ENCODE measurements around the gene MAZ. TPM values are rescaled to one million over a fixed set of nuclear protein-coding genes. Genes with fewer than 3 reads are reported as not detected.
A peak's percentile ranks its signal among the peaks of the same experiment; 100 is the strongest.

The MAZ gene
- total RNA-seq, 2 donors from 2014 or later: 242 to 254 TPM

DNA sequence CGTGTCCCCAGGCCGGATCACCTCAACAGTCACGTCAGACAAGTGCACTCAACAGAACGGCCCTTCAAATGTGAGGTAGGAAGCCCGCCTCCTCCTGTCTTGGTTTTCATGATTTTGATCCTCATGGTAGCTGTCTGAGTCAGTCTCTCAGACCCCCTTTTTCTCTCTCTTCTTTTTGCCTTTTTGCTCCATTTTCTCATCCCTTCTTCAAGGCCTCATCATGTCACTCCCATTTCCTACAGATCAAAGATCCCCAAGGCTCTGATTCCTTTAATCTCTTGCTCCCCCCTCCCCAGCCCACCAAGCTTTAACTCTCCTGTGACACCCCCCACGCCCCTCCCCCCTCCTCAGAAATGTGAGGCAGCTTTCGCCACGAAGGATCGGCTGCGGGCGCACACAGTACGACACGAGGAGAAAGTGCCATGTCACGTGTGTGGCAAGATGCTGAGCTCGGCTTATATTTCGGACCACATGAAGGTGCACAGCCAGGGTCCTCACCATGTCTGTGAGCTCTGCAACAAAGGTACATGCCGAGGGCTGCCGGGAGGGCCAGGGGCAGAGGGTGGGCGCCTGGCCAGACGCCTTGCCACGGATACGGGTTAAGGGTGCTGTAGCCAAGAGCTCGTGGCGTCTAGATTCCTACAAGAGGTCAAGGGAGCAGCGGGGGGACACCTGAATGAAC is 2.0 kb downstream of the MAZ start:
- DNase-seq (no peak), ATAC-seq (no peak)
- H3K27ac Mint-ChIP-seq: peak overlapping the region; percentile 95
- H3K4me3 Mint-ChIP-seq: peak overlapping the region; percentile 95
- peaks cover 2% of the 10 kb centered on the region for H3K36me3 Mint-ChIP-seq (ENCODE audit: low read depth)
- H3K27me3 Mint-ChIP-seq: no peaks in the 10 kb centered on the region
- H3K9me3 ChIP-seq (ENCODE audit: control insufficient read depth, low read length, poor library complexity, severe bottlenecking): no peaks in the 10 kb centered on the region
- H3K4me1 Mint-ChIP-seq: peaks cover 54% of the 10 kb centered on the region

GRCh38 chr16:29809031-29809747 is 2.9 kb downstream of the MAZ start:
- Mint-ChIP-seq H3K4me1 (peaks cover 47% of the 10 kb centered on the region), H3K36me3 (ENCODE audit: low read depth) (peaks cover 2% of the 10 kb centered on the region), H3K4me3 (peak overlapping the region; percentile 95), H3K27me3 (no peaks in the 10 kb centered on the region), H3K27ac (peak overlapping the region; percentile 95)
- no peaks in the 10 kb centered on the region for H3K9me3 ChIP-seq (ENCODE audit: control insufficient read depth, low read length, poor library complexity, severe bottlenecking)
- no peak for DNase-seq
- no peak for ATAC-seq

DNA sequence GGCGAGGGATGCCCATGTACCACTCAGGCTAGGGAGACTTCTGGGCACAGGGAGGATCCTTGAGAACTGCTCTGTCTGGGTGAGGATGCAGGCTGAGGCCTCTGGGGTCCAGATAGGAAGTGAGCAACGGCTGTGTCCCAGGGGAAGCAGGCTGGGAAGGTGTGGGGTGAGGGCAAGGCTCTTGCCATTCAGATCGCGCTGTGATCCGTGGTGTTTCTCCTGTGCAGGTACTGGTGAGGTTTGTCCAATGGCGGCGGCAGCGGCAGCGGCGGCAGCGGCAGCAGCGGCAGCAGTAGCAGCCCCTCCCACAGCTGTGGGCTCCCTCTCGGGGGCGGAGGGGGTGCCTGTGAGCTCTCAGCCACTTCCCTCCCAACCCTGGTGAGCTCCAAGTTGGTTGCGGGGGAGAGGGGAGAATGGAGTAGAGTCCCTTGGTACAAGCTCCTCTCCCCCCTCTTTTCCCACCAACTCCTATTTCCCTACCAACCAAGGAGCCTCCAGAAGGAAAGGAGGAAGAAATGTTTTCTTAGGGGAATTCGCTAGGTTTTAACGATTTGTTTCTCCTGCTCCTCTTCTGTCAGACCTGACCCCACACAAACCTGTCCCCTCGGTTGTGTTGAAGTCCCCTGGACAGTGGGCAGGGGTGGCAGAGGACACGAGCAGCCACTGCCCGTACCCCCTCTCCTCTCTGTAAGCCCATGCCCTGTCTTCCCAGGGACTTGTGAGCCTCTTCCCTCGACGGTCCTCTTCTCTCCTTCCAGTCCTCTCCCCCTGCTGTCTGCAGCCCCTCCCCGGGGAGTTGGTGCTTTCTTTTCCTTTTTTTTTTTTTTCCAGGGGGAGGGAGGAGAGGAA is 3.7 kb downstream of the MAZ start:
- no peaks in the 10 kb centered on the region for H3K9me3 ChIP-seq (ENCODE audit: control insufficient read depth, low read length, poor library complexity, severe bottlenecking)
- no peak for ATAC-seq
- peaks cover 48% of the 10 kb centered on the region for H3K4me1 Mint-ChIP-seq
- DNase-seq: peak in 1 of 3 donors; percentile 40
- peak overlapping the region; percentile 82 for H3K27ac Mint-ChIP-seq
- H3K36me3 Mint-ChIP-seq (ENCODE audit: low read depth): peaks cover 2% of the 10 kb centered on the region
- no peaks in the 10 kb centered on the region for H3K27me3 Mint-ChIP-seq
- peak overlapping the region; percentile 93 for H3K4me3 Mint-ChIP-seq

- ATAC-seq: no peak
- Mint-ChIP-seq H3K4me1 (peaks cover 50% of the 10 kb centered on the region), H3K27me3 (no peaks in the 10 kb centered on the region), H3K27ac (peak overlapping the region; percentile 82), H3K36me3 (ENCODE audit: low read depth) (peaks cover 2% of the 10 kb centered on the region), H3K4me3 (peak overlapping the region; percentile 93)
- DNase-seq: no peak
- H3K9me3 ChIP-seq (ENCODE audit: control insufficient read depth, low read length, poor library complexity, severe bottlenecking): no peaks in the 10 kb centered on the region
Observed at GRCh38 chr16:29810699-29811169, 4.4 kb downstream of the MAZ start.

DNA sequence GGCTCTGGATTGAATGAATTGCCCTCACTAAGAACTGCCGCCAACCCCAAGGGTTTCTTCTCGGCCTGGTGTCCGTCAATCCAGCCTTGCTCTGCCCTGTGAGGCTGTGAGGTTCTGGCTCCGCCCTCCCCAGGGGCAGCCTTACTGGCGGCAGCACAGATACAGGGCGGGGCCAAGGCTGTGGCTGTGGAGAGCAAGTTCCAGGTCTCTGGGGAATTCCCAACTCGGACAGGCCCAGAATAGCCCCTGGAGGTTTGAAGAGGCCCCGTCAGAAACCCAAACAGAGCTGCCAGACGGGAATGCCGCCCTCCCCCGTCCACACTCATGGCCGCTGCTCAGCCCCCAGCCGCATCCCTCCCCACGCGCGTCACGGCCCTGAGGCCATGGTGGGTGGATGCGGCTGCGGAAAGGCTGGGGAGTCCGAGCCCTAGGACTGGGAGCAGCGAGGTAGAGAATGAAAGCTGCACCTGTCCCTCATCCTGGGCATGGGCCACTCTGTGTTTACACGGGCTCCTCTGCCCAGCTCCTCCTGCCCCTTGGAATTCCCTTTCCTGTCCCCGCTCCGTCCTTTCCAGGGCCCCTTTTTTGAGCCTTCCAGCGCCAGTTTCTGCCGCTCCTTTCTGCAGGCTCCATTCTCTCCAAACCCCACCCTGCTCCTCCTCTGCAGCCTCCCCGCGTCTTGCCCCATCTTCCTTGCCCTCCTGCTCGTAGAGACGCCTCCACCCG is 5.0 kb downstream of the MAZ start:
- no peaks in the 10 kb centered on the region for H3K27me3 Mint-ChIP-seq
- peaks cover 4% of the 10 kb centered on the region for H3K36me3 Mint-ChIP-seq (ENCODE audit: low read depth)
- H3K4me3 Mint-ChIP-seq: peak overlapping the region; percentile 93
- DNase-seq (peak in 2 of 3 donors; percentile 57 to 60), ATAC-seq (peak; percentile 30)
- no peaks in the 10 kb centered on the region for H3K9me3 ChIP-seq (ENCODE audit: control insufficient read depth, low read length, poor library complexity, severe bottlenecking)
- H3K4me1 Mint-ChIP-seq: peaks cover 53% of the 10 kb centered on the region
- H3K27ac Mint-ChIP-seq: peak overlapping the region; percentile 82

DNA sequence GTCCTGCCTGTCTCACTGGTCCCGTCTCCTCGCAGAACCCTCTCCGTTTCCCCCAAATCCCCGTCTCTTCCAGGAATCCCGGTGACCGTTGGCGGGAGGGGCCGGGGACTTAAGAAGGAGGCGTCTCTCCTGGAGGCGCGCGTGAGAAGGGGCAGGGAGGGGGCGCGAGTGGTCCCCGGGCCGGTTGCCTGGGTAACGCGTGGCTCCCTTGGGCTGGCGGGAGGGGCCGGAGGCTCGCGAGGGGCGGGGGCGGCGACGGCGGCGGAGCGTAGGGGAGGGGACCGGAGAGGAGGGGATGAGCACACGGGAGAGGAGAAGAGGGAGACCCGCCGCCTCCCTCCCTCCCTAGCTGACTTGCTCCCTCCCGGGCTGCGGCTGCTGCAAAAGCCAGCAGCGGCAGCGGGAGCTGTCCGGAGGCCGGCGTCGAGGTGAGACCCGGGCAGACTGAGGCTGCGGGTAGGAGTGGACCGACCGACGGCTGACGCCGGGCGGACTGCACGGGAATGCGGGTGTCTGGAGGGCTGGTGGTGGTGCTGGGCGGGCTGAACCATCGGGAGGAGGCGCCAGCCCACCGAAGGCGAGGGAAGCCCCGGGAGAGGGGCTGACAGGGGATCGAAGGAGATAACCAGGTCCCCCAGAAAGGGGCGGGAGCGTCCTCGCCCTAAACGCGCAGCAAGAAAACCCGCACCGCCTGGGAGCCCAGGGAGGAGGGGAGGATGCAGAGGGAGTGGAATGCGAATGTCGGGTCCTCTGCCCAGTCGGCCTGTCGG is 5.8 kb downstream of the MAZ start, which contains the start of gene PRRT2:
Gene PRRT2 (plus strand): TSS at position 298 of the 770 bp plus-strand sequence. CDS start 862 bp downstream, outside the sequence.
- no peaks in the 10 kb centered on the region for H3K27me3 Mint-ChIP-seq
- H3K4me3 Mint-ChIP-seq: peak within 1 kb of the TSS; percentile 93
- no peaks in the 10 kb centered on the region for H3K9me3 ChIP-seq (ENCODE audit: control insufficient read depth, low read length, poor library complexity, severe bottlenecking)
- peak in 2 of 3 donors; percentile 48 to 57 for DNase-seq
- peak within 1 kb of the TSS; percentile 82 for H3K27ac Mint-ChIP-seq
- H3K36me3 Mint-ChIP-seq (ENCODE audit: low read depth): peaks cover 4% of the 10 kb centered on the region
- no peak for ATAC-seq
- H3K4me1 Mint-ChIP-seq: peaks cover 55% of the 10 kb centered on the region

- Mint-ChIP-seq H3K27me3 (no peaks in the 10 kb centered on the region), H3K4me1 (peaks cover 52% of the 10 kb centered on the region), H3K36me3 (ENCODE audit: low read depth) (peaks cover 4% of the 10 kb centered on the region), H3K27ac (peak overlapping the region; percentile 49), H3K4me3 (peak overlapping the region; percentile 93)
- no peak for ATAC-seq
- H3K9me3 ChIP-seq (ENCODE audit: control insufficient read depth, low read length, poor library complexity, severe bottlenecking): no peaks in the 10 kb centered on the region
- DNase-seq: no peak
Observed at GRCh38 chr16:29812754-29813643, 6.7 kb downstream of the MAZ start.

DNA sequence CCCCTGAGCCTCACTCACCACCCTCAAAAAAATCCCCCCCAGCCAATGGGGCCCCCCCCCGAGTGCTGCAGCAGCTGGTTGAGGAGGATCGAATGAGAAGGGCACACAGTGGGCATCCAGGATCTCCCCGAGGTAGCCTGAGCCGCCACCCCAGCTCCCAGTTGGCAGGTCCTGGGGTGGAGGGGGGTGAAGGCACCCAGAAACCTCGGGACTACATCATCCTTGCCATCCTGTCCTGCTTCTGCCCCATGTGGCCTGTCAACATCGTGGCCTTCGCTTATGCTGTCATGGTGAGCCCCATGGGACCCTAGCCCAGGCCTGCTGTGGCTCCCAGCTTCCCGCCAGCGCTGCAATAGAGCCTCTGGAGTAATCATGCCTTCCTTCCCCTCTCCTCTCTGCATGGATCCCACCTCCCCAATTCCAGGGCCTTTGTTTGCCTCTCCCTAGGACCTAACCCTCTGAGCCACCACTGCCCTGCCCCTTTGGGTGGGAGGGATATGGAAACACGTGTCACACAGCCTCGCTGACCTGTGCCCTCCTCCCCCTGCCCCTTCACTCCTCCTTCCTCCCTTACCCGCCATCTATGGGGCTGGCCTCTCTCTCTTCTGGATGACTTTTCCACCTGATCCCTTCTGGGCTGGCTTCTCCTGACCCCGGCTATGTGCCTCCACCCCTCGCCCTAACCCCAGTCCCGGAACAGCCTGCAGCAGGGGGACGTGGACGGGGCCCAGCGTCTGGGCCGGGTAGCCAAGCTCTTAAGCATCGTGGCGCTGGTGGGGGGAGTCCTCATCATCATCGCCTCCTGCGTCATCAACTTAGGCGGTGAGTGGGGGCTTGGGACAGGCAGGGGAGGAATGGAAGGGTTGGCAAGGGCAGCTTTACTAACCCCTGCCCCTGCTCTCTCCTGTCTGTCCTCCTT is 7.6 kb downstream of the MAZ start:
- DNase-seq (no peak), ATAC-seq (no peak)
- H3K27ac Mint-ChIP-seq: peak overlapping the region; percentile 96
- H3K4me1 Mint-ChIP-seq: peaks cover 49% of the 10 kb centered on the region
- peaks cover 2% of the 10 kb centered on the region for H3K36me3 Mint-ChIP-seq (ENCODE audit: low read depth)
- H3K4me3 Mint-ChIP-seq: peak overlapping the region; percentile 98
- no peaks in the 10 kb centered on the region for H3K27me3 Mint-ChIP-seq
- no peaks in the 10 kb centered on the region for H3K9me3 ChIP-seq (ENCODE audit: control insufficient read depth, low read length, poor library complexity, severe bottlenecking)

DNA sequence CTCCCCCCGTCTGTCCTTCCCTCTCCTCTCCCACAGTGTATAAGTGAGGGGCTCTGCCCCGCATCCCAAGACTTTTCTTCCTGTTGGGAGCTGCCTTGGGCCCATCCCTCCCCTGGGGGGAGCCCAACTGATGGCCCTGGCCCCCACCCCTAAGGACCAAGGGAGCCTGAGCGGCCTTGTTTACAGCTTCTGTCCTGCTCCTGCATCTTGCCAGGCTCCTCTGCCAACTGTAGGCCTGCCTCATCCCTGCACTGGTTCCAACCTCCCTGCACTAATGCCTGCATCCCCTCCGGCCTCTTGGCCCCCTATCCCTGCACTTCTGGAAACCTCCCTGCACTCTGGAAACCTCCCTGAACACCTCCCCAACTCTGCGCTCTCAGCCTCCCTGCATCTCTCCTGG is 8.3 kb downstream of the MAZ start:
- H3K27ac Mint-ChIP-seq: peak overlapping the region; percentile 96
- no peaks in the 10 kb centered on the region for H3K27me3 Mint-ChIP-seq
- no peaks in the 10 kb centered on the region for H3K9me3 ChIP-seq (ENCODE audit: control insufficient read depth, low read length, poor library complexity, severe bottlenecking)
- H3K4me1 Mint-ChIP-seq: peaks cover 53% of the 10 kb centered on the region
- peak overlapping the region; percentile 98 for H3K4me3 Mint-ChIP-seq
- DNase-seq (no peak), ATAC-seq (no peak)
- H3K36me3 Mint-ChIP-seq (ENCODE audit: low read depth): peaks cover 4% of the 10 kb centered on the region

DNA sequence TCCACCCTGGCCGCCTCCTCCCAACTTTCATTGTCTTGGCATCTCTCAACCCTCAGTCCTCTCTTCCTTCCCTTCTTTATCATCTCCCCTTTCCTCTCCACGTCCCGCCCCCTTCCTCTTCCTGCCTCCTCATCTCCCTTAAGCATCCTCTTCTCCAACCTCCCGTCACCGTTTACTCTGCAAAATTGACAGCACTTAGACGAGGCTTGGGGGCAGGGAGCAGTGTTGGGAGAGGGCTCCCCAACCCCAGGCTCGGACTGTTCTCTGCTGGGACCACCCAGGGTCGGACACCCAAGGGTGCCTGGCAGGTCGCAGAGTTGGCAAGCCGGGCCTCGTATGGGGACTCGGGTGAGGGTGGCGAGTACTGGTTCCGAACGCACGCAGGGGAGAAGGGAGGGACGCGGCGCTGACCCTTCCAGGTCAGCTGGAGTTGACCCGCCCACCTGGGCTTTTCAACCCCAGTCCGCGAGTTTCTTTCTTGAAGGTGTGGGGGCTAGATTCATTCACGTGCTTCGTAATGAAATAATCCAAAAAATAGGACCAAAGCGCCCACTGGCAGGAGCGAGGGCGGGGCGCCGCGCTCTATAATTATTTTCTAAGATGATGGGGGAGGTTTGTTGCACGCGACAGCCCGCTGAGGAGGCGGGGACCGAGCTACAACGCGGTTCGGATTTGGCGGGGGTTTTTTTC is 8.8 kb downstream of the MAZ start:
- Mint-ChIP-seq H3K4me3 (peak overlapping the region; percentile 98), H3K4me1 (peaks cover 55% of the 10 kb centered on the region), H3K36me3 (ENCODE audit: low read depth) (peaks cover 4% of the 10 kb centered on the region), H3K27ac (peak overlapping the region; percentile 96), H3K27me3 (no peaks in the 10 kb centered on the region)
- DNase-seq: peak in 1 of 3 donors; percentile 57
- H3K9me3 ChIP-seq (ENCODE audit: control insufficient read depth, low read length, poor library complexity, severe bottlenecking): no peaks in the 10 kb centered on the region
- ATAC-seq: peak; percentile 29
